Fibroblast of upper back skin (primary cell): Measurements from ENCODE around the gene CTTN.
"Not testable (repeated sequence)": the region's sequence is repeated elsewhere in the genome, so short reads cannot be mapped to it uniquely, and the experiment has no call there.

Source experiments
- DNase-seq: peaks from one replicate; pipeline ENCODE4 v3.0.0-alpha.2; 2013

The CTTN gene

GRCh38 chr11:70381872-70382861 lies 16.2 kb upstream of the CTTN start:
- DNase-seq, result peak; percentile 80

- DNase-seq, result no peak
Measured at GRCh38 chr11:70383664-70384565, 14.4 kb upstream of the CTTN start.

GRCh38 chr11:70384566-70385152 lies 13.7 kb upstream of the CTTN start:
- no peak for DNase-seq

GRCh38 chr11:70387564-70387963 lies 10.8 kb upstream of the CTTN start:
- DNase-seq, result no peak

- DNase-seq, result no peak
Measured at GRCh38 chr11:70389201-70389600, 9.1 kb upstream of the CTTN start.

GRCh38 chr11:70390882-70391281 lies 7.4 kb upstream of the CTTN start:
- not testable (repeated sequence) for DNase-seq

- DNase-seq, result no peak
Measured at GRCh38 chr11:70394211-70394950, 3.9 kb upstream of the CTTN start.

GRCh38 chr11:70397336-70397982 lies 870 bp upstream of the CTTN start:
- DNase-seq, result no peak

GRCh38 chr11:70398834-70399680 lies 728 bp downstream of the CTTN start:
- no peak for DNase-seq

- DNase-seq, result peak; percentile 94
Measured at GRCh38 chr11:70399681-70400112, 1.4 kb downstream of the CTTN start.

GRCh38 chr11:70400643-70401042 lies 2.3 kb downstream of the CTTN start:
- no peak for DNase-seq

GRCh38 chr11:70402016-70402415 lies 3.7 kb downstream of the CTTN start:
- no peak for DNase-seq

- DNase-seq, result no peak
Measured at GRCh38 chr11:70402685-70403084, 4.4 kb downstream of the CTTN start.

- no peak for DNase-seq
Measured at GRCh38 chr11:70404244-70404643, 5.9 kb downstream of the CTTN start.

- DNase-seq, result no peak
Measured at GRCh38 chr11:70405679-70406395, 7.5 kb downstream of the CTTN start.

- DNase-seq, result no peak
Measured at GRCh38 chr11:70407121-70407520, 8.8 kb downstream of the CTTN start.

- no peak for DNase-seq
Measured at GRCh38 chr11:70407814-70408213, 9.5 kb downstream of the CTTN start.

- not testable (repeated sequence) for DNase-seq
Measured at GRCh38 chr11:70408326-70408725, 10.0 kb downstream of the CTTN start.

GRCh38 chr11:70409437-70409836 lies 11.1 kb downstream of the CTTN start:
- no peak for DNase-seq

- no peak for DNase-seq
Measured at GRCh38 chr11:70409871-70410270, 11.5 kb downstream of the CTTN start.
